Activated T-cell treated with anti-CD3 and anti-CD28 coated beads, Interleukin-2, amount 50 U/mL, for 4 hours (primary cell): ENCODE measurements around the gene TMEM18. TPM values are rescaled to one million over a fixed set of nuclear protein-coding genes. Genes with fewer than 3 reads are reported as not detected.

Source experiments
- ATAC-seq, 2 donors: fragments of 200-7000 bp; cut with Tn5 transposase; one replicate each; pipeline ENCODE4 v1.10.0; 2021
- DNase-seq: peaks from one replicate; pipeline ENCODE4 v3.0.0-alpha.2; 2020
- H3K27me3 Mint-ChIP-seq: one replicate; pipeline ENCODE4 v1.8.0; 2021; ENCODE audit warnings: low read depth, mixed read lengths
- H3K36me3 Mint-ChIP-seq: one replicate; pipeline ENCODE4 v1.8.0; 2022; ENCODE audit warnings: mixed read lengths; ENCODE audit not compliant: insufficient read depth
- H3K4me1 Mint-ChIP-seq: one replicate; pipeline ENCODE4 v1.8.0; 2021; ENCODE audit warnings: low read depth, mixed read lengths
- H3K4me3 Mint-ChIP-seq: one replicate; pipeline ENCODE4 v1.8.0; 2021; ENCODE audit warnings: mild to moderate bottlenecking, moderate library complexity, mixed read lengths
- H3K9me3 Mint-ChIP-seq: one replicate; pipeline ENCODE4 v1.8.0; 2021; ENCODE audit warnings: mixed read lengths
- total RNA-seq, 3 donors: library from RNA; stranded (reverse); gene quantifications; one replicate each; pipeline ENCODE4 v1.2.1, GENCODE V29; 2021

Gene TMEM18
- total RNA-seq, 3 donors from 2014 or later = 29.2 to 33.2 (median 29.3) TPM

GRCh38 chr2:634041-634440 is 43.2 kb downstream of the TMEM18 start:
- no peaks in the 10 kb centered on the region for H3K36me3 Mint-ChIP-seq
- H3K27me3 Mint-ChIP-seq = peaks cover 4% of the 10 kb centered on the region
- peaks cover 3% of the 10 kb centered on the region for H3K9me3 Mint-ChIP-seq
- ATAC-seq (no peak), DNase-seq (no peak)
- H3K4me1 Mint-ChIP-seq = peaks cover 5% of the 10 kb centered on the region
- H3K4me3 Mint-ChIP-seq = no peak overlapping the region

GRCh38 chr2:633371-633770 is 43.8 kb downstream of the TMEM18 start:
- Mint-ChIP-seq H3K4me3 (no peak overlapping the region), H3K27me3 (peaks cover 8% of the 10 kb centered on the region), H3K4me1 (peaks cover 5% of the 10 kb centered on the region), H3K9me3 (peaks cover 3% of the 10 kb centered on the region), H3K36me3 (no peaks in the 10 kb centered on the region)
- DNase-seq (no peak), ATAC-seq (no peak)

GRCh38 chr2:632471-632870 is 44.7 kb downstream of the TMEM18 start:
- DNase-seq = no peak

GRCh38 chr2:631741-632140 is 45.5 kb downstream of the TMEM18 start:
- ATAC-seq (no peak), DNase-seq (no peak)
- peaks cover 11% of the 10 kb centered on the region for H3K27me3 Mint-ChIP-seq
- H3K4me3 Mint-ChIP-seq = no peak overlapping the region
- H3K36me3 Mint-ChIP-seq = no peaks in the 10 kb centered on the region
- no peaks in the 10 kb centered on the region for H3K4me1 Mint-ChIP-seq
- peaks cover 3% of the 10 kb centered on the region for H3K9me3 Mint-ChIP-seq

More at GRCh38 chr2:632471-632870, 44.7 kb downstream of the TMEM18 start:
- H3K4me1 Mint-ChIP-seq = peaks cover 5% of the 10 kb centered on the region
- H3K4me3 Mint-ChIP-seq = no peak overlapping the region
- ATAC-seq = no peak
- no peaks in the 10 kb centered on the region for H3K36me3 Mint-ChIP-seq
- peaks cover 3% of the 10 kb centered on the region for H3K9me3 Mint-ChIP-seq
- H3K27me3 Mint-ChIP-seq = peaks cover 10% of the 10 kb centered on the region

DNA sequence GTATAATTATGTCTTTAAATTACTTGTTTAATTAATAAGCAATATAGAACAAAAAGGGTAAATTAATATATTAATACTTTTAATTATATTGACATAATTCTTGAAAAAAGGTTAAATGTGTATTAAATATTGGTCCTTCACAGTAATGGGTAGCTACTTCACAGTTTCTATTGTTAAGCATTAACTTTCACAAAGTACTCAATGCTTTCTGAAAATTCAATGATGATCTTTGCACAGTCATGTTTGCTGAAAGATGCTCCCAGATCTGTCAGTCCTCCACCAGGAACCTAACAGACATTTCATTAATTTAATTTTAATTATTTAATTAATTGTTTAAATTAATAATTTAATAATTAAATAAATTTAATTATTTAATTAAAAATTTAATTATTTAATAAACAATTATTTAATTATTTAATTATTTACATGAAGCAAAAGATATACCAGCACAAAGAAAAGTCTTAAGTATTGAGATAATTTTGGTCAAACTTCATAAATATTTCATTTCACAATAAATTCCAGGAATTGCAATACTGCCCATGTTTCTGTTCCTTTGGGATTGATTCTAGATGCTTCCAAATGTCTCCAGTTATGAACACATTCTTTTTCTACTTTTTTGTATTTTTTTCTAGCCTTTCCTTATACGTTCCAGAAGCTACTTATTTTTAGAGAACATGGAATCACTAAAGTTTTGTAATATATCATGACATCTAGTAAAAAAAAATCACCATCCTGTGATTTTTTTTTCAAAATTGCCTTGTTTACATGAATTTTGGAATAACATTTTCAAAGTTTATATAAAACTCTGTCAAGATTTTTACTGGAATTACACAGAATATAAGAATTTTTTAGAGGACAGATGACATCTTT is 46.5 kb downstream of the TMEM18 start:
- Mint-ChIP-seq H3K4me1 (no peaks in the 10 kb centered on the region), H3K27me3 (peaks cover 13% of the 10 kb centered on the region), H3K9me3 (peaks cover 3% of the 10 kb centered on the region), H3K36me3 (no peaks in the 10 kb centered on the region), H3K4me3 (no peak overlapping the region)
- no peak for ATAC-seq
- no peak for DNase-seq

GRCh38 chr2:629961-630360 is 47.2 kb downstream of the TMEM18 start:
- peaks cover 15% of the 10 kb centered on the region for H3K27me3 Mint-ChIP-seq
- H3K4me3 Mint-ChIP-seq = no peak overlapping the region
- no peaks in the 10 kb centered on the region for H3K36me3 Mint-ChIP-seq
- H3K4me1 Mint-ChIP-seq = no peaks in the 10 kb centered on the region
- H3K9me3 Mint-ChIP-seq = peaks cover 3% of the 10 kb centered on the region
- no peak for DNase-seq
- no peak for ATAC-seq

- Mint-ChIP-seq H3K4me3 (no peak overlapping the region), H3K9me3 (peaks cover 3% of the 10 kb centered on the region), H3K36me3 (no peaks in the 10 kb centered on the region), H3K27me3 (peaks cover 17% of the 10 kb centered on the region), H3K4me1 (no peaks in the 10 kb centered on the region)
- DNase-seq (no peak), ATAC-seq (no peak)
These were observed 48.6 kb downstream of the TMEM18 start for GRCh38 chr2:628651-629050.

DNA sequence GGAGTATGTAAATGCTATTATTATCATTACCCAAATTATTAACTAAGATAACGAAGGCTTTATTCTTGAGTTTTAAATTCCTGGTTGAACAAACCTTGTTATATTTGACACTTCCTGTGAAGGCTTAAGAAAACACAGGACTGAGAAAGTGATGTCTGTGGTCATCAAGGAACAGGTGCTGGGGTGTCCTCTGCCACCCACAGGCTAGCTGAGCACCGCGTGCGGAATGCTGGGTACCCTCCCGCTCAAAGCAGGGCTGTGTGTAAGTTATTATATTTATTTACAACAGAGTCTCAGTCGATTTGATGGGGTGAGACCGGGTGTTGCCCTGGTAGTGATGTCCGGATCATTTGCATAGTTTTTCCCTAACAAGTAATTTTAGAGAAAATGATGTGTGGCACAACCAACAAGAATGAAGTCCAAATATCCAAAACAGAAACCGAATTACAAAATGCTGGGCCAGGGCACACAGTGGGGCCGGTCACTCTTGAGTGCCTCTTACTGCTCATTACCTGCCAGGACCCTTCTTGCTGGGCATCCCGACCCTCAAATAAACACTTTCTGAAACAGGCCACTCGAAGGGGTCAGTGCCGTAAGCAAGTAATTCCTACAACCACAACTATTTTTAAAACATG is 49.2 kb downstream of the TMEM18 start:
- no peak for DNase-seq
- Mint-ChIP-seq H3K27me3 (peaks cover 16% of the 10 kb centered on the region), H3K4me3 (no peak overlapping the region), H3K4me1 (no peaks in the 10 kb centered on the region), H3K9me3 (peaks cover 3% of the 10 kb centered on the region), H3K36me3 (no peaks in the 10 kb centered on the region)
- ATAC-seq = no peak

DNA sequence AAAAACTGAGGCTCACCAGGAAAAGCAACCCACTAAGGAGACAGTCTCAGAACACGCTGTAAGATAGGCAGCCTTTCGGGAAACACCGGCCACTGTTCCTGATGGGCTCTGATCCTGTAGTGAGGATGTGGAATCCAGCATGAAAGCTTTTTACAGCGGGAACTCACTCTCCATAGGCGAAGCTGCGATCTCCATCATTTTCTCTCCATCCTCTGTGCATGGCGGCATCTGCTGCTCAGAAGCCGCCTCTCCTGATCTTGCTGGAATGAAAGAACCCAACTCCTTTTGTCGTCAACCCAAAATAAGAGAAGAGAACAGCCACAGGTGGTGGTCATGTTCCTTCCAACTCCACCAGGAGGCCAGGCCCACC is 49.9 kb downstream of the TMEM18 start:
- Mint-ChIP-seq H3K27me3 (peaks cover 15% of the 10 kb centered on the region), H3K4me1 (no peaks in the 10 kb centered on the region), H3K9me3 (peaks cover 3% of the 10 kb centered on the region), H3K4me3 (no peak overlapping the region), H3K36me3 (no peaks in the 10 kb centered on the region)
- DNase-seq (no peak), ATAC-seq (no peak)

DNA sequence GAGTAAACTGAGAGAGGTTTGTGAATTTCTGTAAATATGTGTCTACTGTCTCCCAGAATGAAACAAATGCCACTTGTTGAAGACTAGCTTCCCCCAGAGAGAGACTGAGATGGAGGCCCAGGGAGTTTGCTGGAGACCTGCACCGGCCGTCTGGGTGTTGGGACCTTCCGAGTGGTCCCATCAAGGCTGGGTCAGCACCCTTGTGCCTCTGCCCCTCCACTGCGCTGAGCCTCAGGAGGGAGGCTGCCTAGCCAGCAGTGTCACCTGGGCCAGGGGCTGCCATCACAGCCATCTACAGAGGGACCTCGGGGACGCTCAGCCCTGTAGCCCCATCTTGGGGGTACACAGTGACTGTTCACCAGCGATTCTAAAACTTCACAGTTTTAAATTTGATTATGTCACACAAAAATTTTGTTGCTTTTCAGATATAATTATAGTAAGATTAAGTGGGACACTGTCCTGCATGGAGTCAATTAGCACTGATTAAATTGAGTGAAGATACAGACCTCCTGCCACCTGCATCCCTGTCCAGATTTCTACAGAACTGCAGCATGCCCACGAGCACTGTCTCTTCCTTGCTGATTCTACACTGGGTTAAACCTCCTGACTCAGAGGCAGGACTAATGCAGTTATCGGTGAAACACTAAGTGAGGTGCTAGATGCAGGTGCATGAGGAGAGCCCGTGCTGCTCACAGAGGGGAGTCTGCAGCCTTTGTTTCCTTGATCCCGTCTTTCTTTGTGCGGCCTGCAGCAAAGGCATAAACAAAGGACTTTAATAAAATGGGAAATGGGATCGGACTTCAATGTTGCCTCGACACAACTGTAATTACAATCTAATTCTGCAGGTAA is 50.5 kb downstream of the TMEM18 start:
- ATAC-seq = no peak
- no peaks in the 10 kb centered on the region for H3K4me1 Mint-ChIP-seq
- no peak for DNase-seq
- H3K36me3 Mint-ChIP-seq = no peaks in the 10 kb centered on the region
- peaks cover 15% of the 10 kb centered on the region for H3K27me3 Mint-ChIP-seq
- H3K4me3 Mint-ChIP-seq = no peak overlapping the region
- peaks cover 2% of the 10 kb centered on the region for H3K9me3 Mint-ChIP-seq

- peaks cover 15% of the 10 kb centered on the region for H3K27me3 Mint-ChIP-seq
- H3K9me3 Mint-ChIP-seq = no peaks in the 10 kb centered on the region
- DNase-seq (no peak), ATAC-seq (no peak)
- no peaks in the 10 kb centered on the region for H3K36me3 Mint-ChIP-seq
- H3K4me3 Mint-ChIP-seq = no peak overlapping the region
- no peaks in the 10 kb centered on the region for H3K4me1 Mint-ChIP-seq
These were observed 51.5 kb downstream of the TMEM18 start for GRCh38 chr2:625415-626333.

DNA sequence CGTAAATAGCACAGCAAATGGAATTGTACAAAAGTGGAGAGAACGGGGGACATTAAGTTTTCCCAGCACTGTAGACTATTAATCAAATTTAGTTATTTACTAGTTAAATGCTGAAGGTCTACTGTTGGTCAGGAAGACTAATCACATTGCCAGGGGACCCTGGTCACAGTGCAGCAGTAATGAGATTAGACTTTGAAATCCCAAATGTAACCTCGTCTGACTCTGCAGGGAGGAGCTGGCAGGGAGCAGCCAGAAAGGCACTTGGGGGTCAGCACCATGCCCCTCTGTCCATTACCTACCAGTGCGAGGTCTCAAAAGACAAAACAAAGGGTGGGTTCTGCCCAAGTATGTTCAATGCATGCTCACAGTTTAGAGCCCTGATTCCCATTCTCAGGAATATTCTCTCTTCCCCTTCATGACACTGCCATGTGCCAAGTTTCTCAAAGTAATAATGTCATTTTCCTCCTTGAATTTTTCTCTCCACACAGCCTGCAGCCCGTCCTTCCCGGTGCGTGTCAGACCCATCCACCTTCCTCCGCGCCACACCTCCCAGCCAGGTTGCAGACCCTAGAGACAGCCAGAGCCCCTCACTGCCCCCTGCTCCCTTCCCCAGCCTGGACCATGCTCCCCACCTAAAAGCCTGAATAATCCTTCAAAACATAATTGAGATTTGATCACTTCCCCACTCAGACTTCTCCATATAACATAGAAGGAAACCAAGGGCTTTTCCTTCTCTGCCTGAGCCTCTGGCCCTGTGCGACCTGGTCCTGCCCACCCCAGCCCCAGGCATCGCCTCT is 52.5 kb downstream of the TMEM18 start:
- Mint-ChIP-seq H3K4me1 (no peaks in the 10 kb centered on the region), H3K4me3 (no peak overlapping the region), H3K36me3 (no peaks in the 10 kb centered on the region), H3K9me3 (no peaks in the 10 kb centered on the region), H3K27me3 (peaks cover 15% of the 10 kb centered on the region)
- ATAC-seq = no peak
- no peak for DNase-seq

DNA sequence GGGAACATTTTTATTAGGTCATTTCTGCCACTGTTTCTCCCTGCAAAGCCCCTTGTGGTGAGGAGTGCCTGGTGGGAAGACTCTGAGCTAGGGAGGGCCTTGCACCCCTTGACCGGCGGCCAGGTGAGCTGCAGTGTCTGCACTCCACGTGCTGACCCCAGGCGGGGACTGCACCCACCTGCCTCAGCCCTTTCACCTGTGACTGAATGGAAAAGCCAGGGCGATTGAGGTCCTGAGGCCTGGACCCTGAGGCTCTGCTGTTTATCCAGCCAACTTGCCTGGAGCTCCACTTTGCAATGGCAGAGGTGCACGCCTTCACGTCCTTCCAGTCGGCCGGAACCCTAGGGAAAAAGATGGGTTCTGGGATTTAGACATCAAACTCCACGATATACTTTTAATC is 53.1 kb downstream of the TMEM18 start:
- no peak for ATAC-seq
- Mint-ChIP-seq H3K4me3 (no peak overlapping the region), H3K27me3 (peaks cover 15% of the 10 kb centered on the region), H3K4me1 (no peaks in the 10 kb centered on the region), H3K9me3 (no peaks in the 10 kb centered on the region), H3K36me3 (no peaks in the 10 kb centered on the region)
- DNase-seq = no peak
